GM10248 (cell line): ENCODE results near the gene PGRMC2.

Source experiments
- CTCF ChIA-PET: fragments of 300-600 bp; sonication (Branson Sonifier 250); formaldehyde crosslinking; extraction: SDS; loops from one replicate; lab custom pipeline; 2021; ENCODE audit warnings: antibody characterized with exemption; lab: Yijun Ruan, JAX
- POLR2A ChIA-PET: fragments of 350-650 bp; sonication (Branson Sonifier 250); formaldehyde crosslinking; extraction: SDS; loops from one replicate; lab custom pipeline; 2020; ENCODE audit warnings: antibody characterized with exemption; lab: Yijun Ruan, JAX
- DNase-seq: peaks from one replicate; pipeline ENCODE4 v3.0.0; 2012; ENCODE audit errors: extremely low spot score
- TF ChIP-seq, protein P1 (sequence below): IDR thresholded peaks from 2 replicates; pipeline ENCODE4 v1.5.1; 2012; ENCODE audit warnings: mild to moderate bottlenecking, low read depth; ENCODE audit errors: extremely low read depth, missing control alignments, control extremely low read depth

Gene PGRMC2

DNA sequence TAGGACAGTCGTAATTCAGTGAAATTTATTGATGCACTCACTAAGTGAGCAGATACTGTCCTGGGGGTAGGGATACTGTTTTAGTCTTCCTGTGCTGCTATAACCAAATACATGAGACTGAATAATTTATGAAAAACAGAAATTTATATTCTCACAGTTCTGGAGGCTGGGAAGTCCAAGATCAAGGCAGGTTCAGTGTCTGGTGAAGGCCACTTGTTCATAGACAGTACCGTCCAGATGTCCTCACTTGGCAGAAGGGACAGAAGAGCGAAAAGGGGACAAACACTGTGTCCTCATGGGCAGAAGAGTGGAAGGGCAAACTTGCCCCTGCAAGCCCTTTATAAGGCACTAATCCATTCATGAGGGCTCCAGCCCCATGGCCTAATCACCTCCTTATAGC is 45.6 kb downstream of the PGRMC2 start:
- ChIA-PET CTCF (interaction anchor here (1.3 to 1.9 kb wide), 2 partner anchors 11 kb away, joined by 6 to 8 read pairs; no protein-coding TSS in a partner anchor), POLR2A (no interaction called here)
- DNase-seq = no peak
- TF ChIP-seq, protein P1, sequence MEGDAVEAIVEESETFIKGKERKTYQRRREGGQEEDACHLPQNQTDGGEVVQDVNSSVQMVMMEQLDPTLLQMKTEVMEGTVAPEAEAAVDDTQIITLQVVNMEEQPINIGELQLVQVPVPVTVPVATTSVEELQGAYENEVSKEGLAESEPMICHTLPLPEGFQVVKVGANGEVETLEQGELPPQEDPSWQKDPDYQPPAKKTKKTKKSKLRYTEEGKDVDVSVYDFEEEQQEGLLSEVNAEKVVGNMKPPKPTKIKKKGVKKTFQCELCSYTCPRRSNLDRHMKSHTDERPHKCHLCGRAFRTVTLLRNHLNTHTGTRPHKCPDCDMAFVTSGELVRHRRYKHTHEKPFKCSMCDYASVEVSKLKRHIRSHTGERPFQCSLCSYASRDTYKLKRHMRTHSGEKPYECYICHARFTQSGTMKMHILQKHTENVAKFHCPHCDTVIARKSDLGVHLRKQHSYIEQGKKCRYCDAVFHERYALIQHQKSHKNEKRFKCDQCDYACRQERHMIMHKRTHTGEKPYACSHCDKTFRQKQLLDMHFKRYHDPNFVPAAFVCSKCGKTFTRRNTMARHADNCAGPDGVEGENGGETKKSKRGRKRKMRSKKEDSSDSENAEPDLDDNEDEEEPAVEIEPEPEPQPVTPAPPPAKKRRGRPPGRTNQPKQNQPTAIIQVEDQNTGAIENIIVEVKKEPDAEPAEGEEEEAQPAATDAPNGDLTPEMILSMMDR = no peak

DNA sequence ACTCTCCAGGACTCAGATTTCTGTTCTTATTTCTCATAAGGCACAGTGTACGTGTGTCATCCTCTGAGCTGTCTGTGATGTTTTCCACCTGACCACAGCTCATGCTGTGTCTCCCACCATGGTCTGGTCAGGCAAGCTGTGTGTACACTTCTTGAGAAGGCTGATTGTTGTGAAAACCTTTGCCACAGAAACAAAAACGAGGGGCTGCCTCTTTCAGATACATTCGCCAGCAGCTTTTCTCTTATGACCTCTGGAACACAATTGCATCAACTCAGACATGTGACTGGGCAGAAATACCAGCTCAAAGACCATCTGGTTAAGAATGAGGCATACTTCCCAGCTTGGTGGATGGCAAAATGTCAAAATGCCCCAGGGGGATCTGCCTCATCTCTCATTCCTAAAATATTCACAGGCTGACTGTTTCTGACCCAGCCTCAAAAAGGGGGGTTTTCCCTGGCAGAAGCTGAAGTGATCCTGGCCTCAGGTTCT is 46.1 kb downstream of the PGRMC2 start:
- DNase-seq = no peak
- POLR2A ChIA-PET = no interaction called here
- TF ChIP-seq, protein P1 = no peak
- CTCF ChIA-PET = interaction anchor here (1.3 to 1.9 kb wide), 2 partner anchors 11 kb away, joined by 6 to 8 read pairs; no protein-coding TSS in a partner anchor

GRCh38 chr4:128241019-128241418 is 46.6 kb downstream of the PGRMC2 start:
- DNase-seq = no peak
- POLR2A ChIA-PET = no interaction called here
- CTCF ChIA-PET = interaction anchor here (1.3 to 1.9 kb wide), 2 partner anchors 11 to 12 kb away, joined by 6 to 8 read pairs; no protein-coding TSS in a partner anchor
- TF ChIP-seq, protein P1 = no peak

DNA sequence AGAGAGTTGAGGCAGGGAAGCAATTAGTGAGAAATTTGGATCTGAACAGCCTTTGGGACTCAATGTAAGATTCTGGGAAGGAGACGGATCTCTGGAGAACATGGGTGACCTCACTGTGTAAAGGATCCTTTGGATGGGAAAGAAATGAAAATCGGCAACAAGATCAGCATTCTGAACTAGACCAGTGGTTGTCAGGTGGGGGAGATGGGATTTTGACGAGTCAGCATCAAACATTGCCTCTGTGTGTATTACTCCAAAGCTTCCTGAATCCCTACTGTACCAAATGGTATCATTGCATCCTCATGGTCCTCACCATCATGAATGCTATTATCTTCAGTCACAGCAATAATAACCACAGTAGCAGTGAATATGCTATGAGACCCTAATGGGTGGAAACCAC is 52.8 kb downstream of the PGRMC2 start:
- CTCF ChIA-PET = interaction anchor here (0.9 kb wide), 1 partner anchor 9 kb away, joined by 3 read pairs; no protein-coding TSS in a partner anchor
- POLR2A ChIA-PET = no interaction called here
- TF ChIP-seq, protein P1 = no peak
- no peak for DNase-seq

GRCh38 chr4:128232719-128233118 is 54.9 kb downstream of the PGRMC2 start:
- POLR2A ChIA-PET = no interaction called here
- TF ChIP-seq, protein P1 = no peak
- no peak for DNase-seq

DNA sequence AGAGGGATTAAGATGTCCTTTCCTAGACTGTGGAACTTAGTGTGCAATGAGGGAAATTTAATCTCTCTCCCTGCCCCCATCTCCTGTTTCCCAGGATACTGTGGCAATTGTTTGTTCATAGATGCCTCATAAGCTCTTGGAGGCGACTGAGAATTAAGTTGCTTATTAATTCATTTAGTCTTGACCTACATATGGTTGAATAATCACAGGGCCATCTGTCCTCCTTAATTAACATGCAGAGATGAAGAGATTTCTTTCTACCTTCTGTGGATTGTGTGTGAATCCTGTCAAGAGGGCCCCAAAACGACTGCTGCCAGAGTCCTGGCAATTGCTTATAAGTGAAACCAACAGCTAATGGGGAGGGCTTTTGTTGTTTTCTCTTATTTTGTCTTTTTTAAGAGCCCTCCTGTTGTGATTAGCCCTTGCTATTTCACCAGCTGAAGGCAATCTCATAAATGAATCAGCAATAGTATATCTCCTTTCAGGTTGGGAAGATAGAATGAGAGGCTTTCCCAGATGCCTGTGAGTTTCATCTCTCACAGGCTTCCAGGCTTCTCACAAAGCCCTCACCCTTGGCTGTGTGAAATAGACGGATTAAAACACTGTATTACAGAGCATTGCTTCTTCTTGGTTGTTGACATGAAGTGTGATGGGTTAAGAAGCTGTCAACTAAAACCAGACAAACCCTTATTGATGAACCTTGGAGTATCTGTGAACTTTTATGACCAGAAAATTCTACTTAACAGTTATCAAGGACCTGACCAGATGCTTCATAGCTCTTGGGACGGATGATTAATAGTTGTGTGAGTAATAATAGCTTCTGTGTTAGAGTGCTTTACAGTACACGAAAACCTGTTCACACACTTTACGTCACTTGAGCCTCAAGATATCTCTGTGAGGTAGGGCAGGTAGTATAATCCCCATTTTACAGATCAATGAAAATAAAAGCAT is 58.5 kb downstream of the PGRMC2 start:
- ChIA-PET CTCF (interaction anchor here (1.0 to 2.5 kb wide), 2 partner anchors 12 to 23 kb away, joined by 4 to 8 read pairs; no protein-coding TSS in a partner anchor), POLR2A (no interaction called here)
- DNase-seq = no peak
- TF ChIP-seq, protein P1 = no peak

More at GRCh38 chr4:128232719-128233118, 54.9 kb downstream of the PGRMC2 start:
- CTCF ChIA-PET = interaction anchor here (0.8 to 2.4 kb wide), 2 partner anchors 9 to 11 kb away, joined by 3 to 9 read pairs; no protein-coding TSS in a partner anchor
